GM20431 (cell line): ENCODE results near the gene UBE2V1.

ENCODE experiments used
- in situ Hi-C: fragments of 300-500 bp; cut with MseI, MboI; formaldehyde crosslinking; loops from one replicate; pipeline ENCODE4 v1.15.0; 2020; ENCODE audit warnings: low sequenced_read_pairs; ENCODE audit not compliant: unreplicated experiment

Gene UBE2V1

DNA sequence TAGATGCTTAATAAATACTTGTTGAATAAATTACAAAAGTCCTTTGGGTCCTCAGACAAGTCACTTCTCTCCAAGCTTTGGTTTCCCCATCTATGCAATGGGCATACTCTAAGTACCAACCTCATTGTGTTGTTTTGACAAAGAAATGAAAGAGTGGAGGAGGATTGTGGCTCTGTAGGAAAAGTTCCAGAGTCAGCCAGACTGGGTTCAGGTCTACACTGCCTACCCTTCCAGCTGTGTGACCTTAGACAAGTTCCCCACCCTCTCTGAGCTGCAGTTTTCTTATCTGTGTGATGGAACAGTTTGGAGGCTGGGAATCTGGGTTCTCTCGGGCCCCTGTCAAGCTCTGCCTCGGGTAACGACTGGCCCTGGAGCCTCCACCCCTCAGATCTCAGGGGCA lies 76.2 kb downstream of the UBE2V1 start:
- in situ Hi-C loops: no loop called here

- in situ Hi-C loops: no loop called here
Observed at GRCh38 chr20:50034567-50035180, 78.3 kb downstream of the UBE2V1 start.

- in situ Hi-C loops: no loop called here
Observed at GRCh38 chr20:50032955-50033666, 79.8 kb downstream of the UBE2V1 start.
